Right lobe of liver (tissue), 6 donors: ENCODE results near the gene KIF3C. TPM values are rescaled to one million over a fixed set of nuclear protein-coding genes. Genes with fewer than 3 reads are reported as not detected.

Source experiments
- ATAC-seq, 4 donors: fragments of 200-7000 bp; cut with Tn5 transposase; one replicate each; pipeline ENCODE4 v1.9.1; 2020; ENCODE audit warnings: mild to moderate bottlenecking in 4 of 4, moderate library complexity in 4 of 4
- DNase-seq, 3 donors: peaks; one replicate each; pipeline ENCODE4 v3.0.0-alpha.2; 2020
- H3K27ac ChIP-seq, 3 donors: fragments of 200-600 bp; one replicate each; pipeline ENCODE4 v1.8.0; 2022
- H3K27me3 ChIP-seq, 2 donors: fragments of 200-600 bp; one replicate each; pipeline ENCODE4 v1.8.0; 2022
- H3K36me3 ChIP-seq, 4 donors: fragments of 200-600 bp; sonication (generic) in 1 of 4; one replicate each; pipeline versions ENCODE4 v1.5.1 to v1.8.0; 2017 to 2022; ENCODE audit warnings: control low read depth in 1 of 4
- H3K4me1 ChIP-seq, 4 donors: fragments of 200-600 bp; sonication (generic) in 1 of 4; one replicate each; pipeline versions ENCODE4 v1.5.1 to v1.8.0; 2017 to 2022; ENCODE audit warnings: control low read depth in 1 of 4
- H3K4me3 ChIP-seq, 3 donors: fragments of 200-600 bp; one replicate each; pipeline ENCODE4 v1.8.0; 2022
- H3K9me3 ChIP-seq, 4 donors: fragments of 200-600 bp; sonication (generic) in 1 of 4; one replicate each; pipeline versions ENCODE4 v1.5.1 to v1.8.0; 2017 to 2022; ENCODE audit warnings: control low read depth in 1 of 4
- POLR2A ChIP-seq: fragments of 450-650 bp; IDR thresholded peaks from one replicate; pipeline ENCODE4 v1.6.1; 2017; ENCODE audit warnings: antibody characterized with exemption, mild to moderate bottlenecking
- WGBS: methylation state at CpG from one replicate; pipeline ENCODE4 v1.1.6; 2018; ENCODE audit warnings: low coverage, low lambda C conversion rate; ENCODE audit not compliant: insufficient coverage; ENCODE audit errors: missing lambda C conversion rate; 5-methylcytosine and 5-hydroxymethylcytosine counted together
- intact Hi-C, 2 donors: fragments of 100-400 bp; cut with DNase I; formaldehyde crosslinking; loops; one replicate each; pipeline versions ENCODE4 v1.11.2 to v1.14.1; 2022
- total RNA-seq, 6 experiments: library from RNA; depleted of rRNA in 2 of 6; stranded (reverse); fragments of >200 nt in 2 of 6; fragmentation: NEBNext Ultra II Directional in 3 of 6; extraction: Animal tissue kit (Norgen Biotek cat#: 25700) in 3 of 6; gene quantifications; one replicate each; pipeline versions ENCODE4 v1.1.0 to v1.2.4, GENCODE V29; 2016 to 2023
- TF ChIP-seq, protein P1 (sequence below), 4 donors: fragments of 200-600 bp in 3 of 4; fragments of 450-650 bp in 1 of 4; IDR thresholded peaks; one replicate each; pipeline versions ENCODE4 v1.5.1 to v1.8.0; 2016 to 2022; ENCODE audit warnings: antibody characterized with exemption in 4 of 4, mild to moderate bottlenecking in 2 of 4
- donor health status: DM: no; HTN: yes; CAD: no.
- donor health status: DM: no; HTN: no; CAD: no.
- donor health status: DM: no; HTN: no; CAD: no.
- donor health status: DM: no; HTN: yes; CAD: no.
- donor health status: DM: no; HTN: yes; CAD: no.

KIF3C gene
- total RNA-seq, 6 experiments from 2014 or later, result 0.88 to 2.2 (median 1.0) TPM

- Histone ChIP-seq H3K4me3 (no peak overlapping the region), H3K36me3 (no peaks in the 10 kb centered on the region), H3K9me3 (no peaks in the 10 kb centered on the region), H3K27ac (peak overlapping the region in 1 of 3 donors; percentile 33), H3K4me1 (peaks cover 0 to 22% (median 4%) of the 10 kb centered on the region in 4 donors), H3K27me3 (no peaks in the 10 kb centered on the region)
- WGBS, result 56% methylated on average over 2 of the region's 2 CpGs
- no peak for TF ChIP-seq POLR2A
- TF ChIP-seq, protein P1, sequence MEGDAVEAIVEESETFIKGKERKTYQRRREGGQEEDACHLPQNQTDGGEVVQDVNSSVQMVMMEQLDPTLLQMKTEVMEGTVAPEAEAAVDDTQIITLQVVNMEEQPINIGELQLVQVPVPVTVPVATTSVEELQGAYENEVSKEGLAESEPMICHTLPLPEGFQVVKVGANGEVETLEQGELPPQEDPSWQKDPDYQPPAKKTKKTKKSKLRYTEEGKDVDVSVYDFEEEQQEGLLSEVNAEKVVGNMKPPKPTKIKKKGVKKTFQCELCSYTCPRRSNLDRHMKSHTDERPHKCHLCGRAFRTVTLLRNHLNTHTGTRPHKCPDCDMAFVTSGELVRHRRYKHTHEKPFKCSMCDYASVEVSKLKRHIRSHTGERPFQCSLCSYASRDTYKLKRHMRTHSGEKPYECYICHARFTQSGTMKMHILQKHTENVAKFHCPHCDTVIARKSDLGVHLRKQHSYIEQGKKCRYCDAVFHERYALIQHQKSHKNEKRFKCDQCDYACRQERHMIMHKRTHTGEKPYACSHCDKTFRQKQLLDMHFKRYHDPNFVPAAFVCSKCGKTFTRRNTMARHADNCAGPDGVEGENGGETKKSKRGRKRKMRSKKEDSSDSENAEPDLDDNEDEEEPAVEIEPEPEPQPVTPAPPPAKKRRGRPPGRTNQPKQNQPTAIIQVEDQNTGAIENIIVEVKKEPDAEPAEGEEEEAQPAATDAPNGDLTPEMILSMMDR (IDR thresholded peaks at IDR 0.05), result no peak
- intact Hi-C loops, result no loop called here
- ATAC-seq (peak; percentile 49 to 67 (median 62)), DNase-seq (peak in 2 of 3 donors; percentile 52 to 65)
Measured at GRCh38 chr2:26008851-26009566, 26.7 kb upstream of the KIF3C start.

- no peak for TF ChIP-seq POLR2A
- TF ChIP-seq, protein P1 (IDR thresholded peaks at IDR 0.05), result no peak
- DNase-seq, result no peak
- 100% methylated on average over 1 of the region's 1 CpG for WGBS
- Histone ChIP-seq H3K27me3 (no peaks in the 10 kb centered on the region), H3K36me3 (no peaks in the 10 kb centered on the region), H3K9me3 (no peaks in the 10 kb centered on the region), H3K4me3 (no peak overlapping the region), H3K27ac (no peak overlapping the region), H3K4me1 (peaks cover 0 to 22% (median 4%) of the 10 kb centered on the region in 4 donors)
- intact Hi-C loops, result no loop called here
- ATAC-seq, result no peak
Measured at GRCh38 chr2:26008095-26008494, 25.8 kb upstream of the KIF3C start.

DNA sequence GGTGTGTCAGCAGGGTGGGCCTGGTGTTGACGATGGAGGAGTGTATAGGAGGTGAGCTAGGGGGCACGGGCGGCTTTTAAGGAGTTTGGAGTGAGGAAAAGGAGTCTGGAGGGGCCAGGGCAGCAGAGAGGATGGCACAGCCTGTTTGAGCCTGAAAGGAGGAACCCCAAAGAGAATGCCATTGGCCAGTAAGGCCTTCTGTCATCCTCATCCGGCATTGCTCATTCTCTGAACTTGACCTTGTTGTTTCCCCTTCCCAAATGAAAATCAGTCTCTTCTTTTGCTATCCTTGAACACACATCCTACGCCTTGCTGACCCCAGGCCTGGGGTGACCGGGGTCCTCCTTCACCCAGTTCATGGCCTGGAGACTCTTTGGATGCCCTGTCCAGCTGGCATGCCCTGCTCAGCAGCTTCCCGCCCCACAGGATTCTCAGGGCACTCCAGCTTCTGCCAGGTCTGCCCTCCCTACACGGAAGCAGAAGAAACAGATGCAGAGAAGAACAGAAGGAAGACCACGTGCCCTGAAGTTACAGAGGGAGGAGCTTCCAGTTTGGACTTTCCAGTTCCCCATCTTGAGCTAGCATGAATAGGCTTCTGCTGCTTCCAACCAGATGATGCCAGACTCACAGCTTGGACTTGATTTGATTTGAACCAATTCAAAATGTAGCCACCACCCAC lies 20.5 kb upstream of the KIF3C start:
- 76% methylated on average over 9 of the region's 9 CpGs for WGBS
- intact Hi-C loops, result no loop called here
- DNase-seq (no peak), ATAC-seq (peak; percentile 29 to 62 (median 58))
- Histone ChIP-seq H3K27ac (peak overlapping the region in 2 of 3 donors; percentile 2 to 8), H3K27me3 (no peaks in the 10 kb centered on the region), H3K36me3 (no peaks in the 10 kb centered on the region), H3K9me3 (no peaks in the 10 kb centered on the region), H3K4me3 (no peak overlapping the region), H3K4me1 (peaks cover 0 to 26% (median under 1%) of the 10 kb centered on the region in 4 donors)
- TF ChIP-seq, protein P1 (IDR thresholded peaks at IDR 0.05), result no peak
- TF ChIP-seq POLR2A, result no peak

- ATAC-seq (peak; percentile 19 to 65 (median 54)), DNase-seq (peak; percentile 64 to 84 (median 75))
- Histone ChIP-seq H3K9me3 (no peaks in the 10 kb centered on the region), H3K27me3 (no peaks in the 10 kb centered on the region), H3K4me1 (peaks cover 0 to 26% (median 2%) of the 10 kb centered on the region in 4 donors), H3K36me3 (no peaks in the 10 kb centered on the region), H3K27ac (peak overlapping the region in 1 of 3 donors; percentile 1), H3K4me3 (no peak overlapping the region)
- intact Hi-C loops, result no loop called here
- TF ChIP-seq, protein P1 (IDR thresholded peaks at IDR 0.05), result no peak
- no peak for TF ChIP-seq POLR2A
- WGBS, result 9% methylated on average over 3 of the region's 4 CpGs
Measured at GRCh38 chr2:26001743-26002351, 19.6 kb upstream of the KIF3C start.
